SK-N-SH treated with all-trans-retinoic acid at 6 μM for 48 hours (cell line): ENCODE data around the gene SLK.

Experiments used
- ARNTL ChIP-seq: fragments of 450-650 bp; formaldehyde crosslinking; IDR thresholded peaks from 2 replicates; pipeline ENCODE4 v1.5.0; 2020; ENCODE audit warnings: low read depth, mild to moderate bottlenecking, moderate library complexity, borderline replicate concordance
- BACH2 ChIP-seq: fragments of 250-450 bp; sonication (Bioruptor Pico); IDR thresholded peaks from 2 replicates; pipeline ENCODE4 v1.9.0; 2021; ENCODE audit warnings: mild to moderate bottlenecking, borderline replicate concordance
- GLIS3 ChIP-seq: fragments of 250-450 bp; sonication (Bioruptor Pico); IDR thresholded peaks from 2 replicates; pipeline ENCODE4 v1.5.0; 2020; ENCODE audit warnings: mild to moderate bottlenecking, moderate library complexity
- OSR1 ChIP-seq: fragments of 250-450 bp; sonication (Bioruptor Pico); IDR thresholded peaks from 2 replicates; pipeline ENCODE4 v1.8.0; 2022; ENCODE audit warnings: moderate library complexity, mild to moderate bottlenecking, inconsistent platforms
- PPARA ChIP-seq: fragments of 250-450 bp; sonication (Bioruptor Pico); IDR thresholded peaks from 2 replicates; pipeline ENCODE4 v1.5.0; 2020; ENCODE audit warnings: mild to moderate bottlenecking, borderline replicate concordance
- ZC3H10 ChIP-seq: fragments of 250-450 bp; sonication (Bioruptor Pico); IDR thresholded peaks from 2 replicates; pipeline ENCODE4 v1.5.1; 2021; ENCODE audit warnings: mild to moderate bottlenecking, moderate library complexity
- ZFP3 ChIP-seq: fragments of 250-450 bp; sonication (Bioruptor Pico); IDR thresholded peaks from 2 replicates; pipeline ENCODE4 v1.5.0; 2020; ENCODE audit warnings: mild to moderate bottlenecking, moderate library complexity
- ZFP30 ChIP-seq: fragments of 450-650 bp; formaldehyde crosslinking; IDR thresholded peaks from 2 replicates; pipeline ENCODE4 v1.5.0; 2022; ENCODE audit warnings: mild to moderate bottlenecking, moderate library complexity
- ZNF8 ChIP-seq: fragments of 450-650 bp; formaldehyde crosslinking; IDR thresholded peaks from 2 replicates; pipeline ENCODE4 v1.5.0; 2020; ENCODE audit warnings: mild to moderate bottlenecking, moderate library complexity
- TF ChIP-seq, protein P1 (sequence below): fragments of 250-450 bp; sonication (Bioruptor Pico); IDR thresholded peaks from 2 replicates; pipeline ENCODE4 v1.8.0; 2021; ENCODE audit warnings: low read depth, mild to moderate bottlenecking, moderate library complexity, borderline replicate concordance
- TF ChIP-seq, protein P2 (sequence below): fragments of 250-450 bp; sonication (Bioruptor Pico); IDR thresholded peaks from 2 replicates; pipeline ENCODE4 v1.5.1; 2020; ENCODE audit warnings: low read depth, mild to moderate bottlenecking, moderate library complexity
- TF ChIP-seq, protein P3 (sequence below): fragments of 250-450 bp; sonication (Bioruptor Pico); IDR thresholded peaks from 2 replicates; pipeline ENCODE4 v1.5.0; 2020; ENCODE audit warnings: mild to moderate bottlenecking, moderate library complexity

DNA sequence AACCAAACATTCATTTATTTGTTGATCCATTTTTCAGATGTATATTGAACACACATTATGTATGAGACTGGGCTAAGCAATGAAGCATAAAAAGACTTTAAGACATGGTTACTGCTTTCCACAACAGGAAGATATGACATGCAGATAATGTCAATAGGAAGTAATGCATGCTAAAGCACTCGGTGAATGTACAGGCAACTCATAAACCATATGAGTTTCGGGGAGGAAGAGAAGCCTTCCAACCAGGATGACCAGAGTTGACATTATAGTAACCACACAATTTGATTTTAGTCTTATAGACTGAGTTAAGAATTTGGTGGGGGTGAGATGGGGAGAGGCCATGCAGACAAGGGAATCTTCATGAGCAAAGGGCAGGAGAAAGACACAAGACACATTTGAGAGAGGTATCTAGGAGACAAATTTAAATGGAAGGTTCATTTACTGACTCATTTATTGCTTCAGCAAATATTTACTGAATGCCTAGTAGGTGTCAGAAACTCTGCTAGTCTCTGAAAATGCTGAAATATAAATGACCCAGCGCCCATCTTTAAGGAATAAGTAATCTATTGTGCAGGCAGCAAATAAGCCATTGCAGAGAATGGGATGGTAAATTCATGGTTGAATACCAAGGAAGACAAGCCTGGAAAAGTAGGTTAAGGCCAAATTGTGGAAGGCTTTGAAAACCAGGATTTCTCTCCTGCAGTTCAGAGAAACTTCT is 19.0 kb upstream of the SLK start:
- TF ChIP-seq GLIS3 (CRISPR knock-in tag) = no peak
- no peak for TF ChIP-seq ZNF8
- TF ChIP-seq OSR1 (CRISPR knock-in tag) = no peak
- TF ChIP-seq, protein P1, sequence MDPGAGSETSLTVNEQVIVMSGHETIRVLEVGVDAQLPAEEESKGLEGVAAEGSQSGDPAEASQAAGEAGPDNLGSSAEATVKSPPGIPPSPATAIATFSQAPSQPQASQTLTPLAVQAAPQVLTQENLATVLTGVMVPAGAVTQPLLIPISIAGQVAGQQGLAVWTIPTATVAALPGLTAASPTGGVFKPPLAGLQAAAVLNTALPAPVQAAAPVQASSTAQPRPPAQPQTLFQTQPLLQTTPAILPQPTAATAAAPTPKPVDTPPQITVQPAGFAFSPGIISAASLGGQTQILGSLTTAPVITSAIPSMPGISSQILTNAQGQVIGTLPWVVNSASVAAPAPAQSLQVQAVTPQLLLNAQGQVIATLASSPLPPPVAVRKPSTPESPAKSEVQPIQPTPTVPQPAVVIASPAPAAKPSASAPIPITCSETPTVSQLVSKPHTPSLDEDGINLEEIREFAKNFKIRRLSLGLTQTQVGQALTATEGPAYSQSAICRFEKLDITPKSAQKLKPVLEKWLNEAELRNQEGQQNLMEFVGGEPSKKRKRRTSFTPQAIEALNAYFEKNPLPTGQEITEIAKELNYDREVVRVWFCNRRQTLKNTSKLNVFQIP = no peak
- no peak for TF ChIP-seq ZFP3
- TF ChIP-seq, protein P2, sequence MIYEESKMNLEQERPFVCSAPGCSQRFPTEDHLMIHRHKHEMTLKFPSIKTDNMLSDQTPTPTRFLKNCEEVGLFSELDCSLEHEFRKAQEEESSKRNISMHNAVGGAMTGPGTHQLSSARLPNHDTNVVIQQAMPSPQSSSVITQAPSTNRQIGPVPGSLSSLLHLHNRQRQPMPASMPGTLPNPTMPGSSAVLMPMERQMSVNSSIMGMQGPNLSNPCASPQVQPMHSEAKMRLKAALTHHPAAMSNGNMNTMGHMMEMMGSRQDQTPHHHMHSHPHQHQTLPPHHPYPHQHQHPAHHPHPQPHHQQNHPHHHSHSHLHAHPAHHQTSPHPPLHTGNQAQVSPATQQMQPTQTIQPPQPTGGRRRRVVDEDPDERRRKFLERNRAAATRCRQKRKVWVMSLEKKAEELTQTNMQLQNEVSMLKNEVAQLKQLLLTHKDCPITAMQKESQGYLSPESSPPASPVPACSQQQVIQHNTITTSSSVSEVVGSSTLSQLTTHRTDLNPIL = no peak
- TF ChIP-seq BACH2 (CRISPR knock-in tag) = no peak
- TF ChIP-seq ZFP30 (CRISPR knock-in tag) = no peak
- TF ChIP-seq PPARA = no peak
- TF ChIP-seq ARNTL (CRISPR knock-in tag) = no peak
- no peak for TF ChIP-seq ZC3H10 (CRISPR knock-in tag)
- TF ChIP-seq, protein P3, sequence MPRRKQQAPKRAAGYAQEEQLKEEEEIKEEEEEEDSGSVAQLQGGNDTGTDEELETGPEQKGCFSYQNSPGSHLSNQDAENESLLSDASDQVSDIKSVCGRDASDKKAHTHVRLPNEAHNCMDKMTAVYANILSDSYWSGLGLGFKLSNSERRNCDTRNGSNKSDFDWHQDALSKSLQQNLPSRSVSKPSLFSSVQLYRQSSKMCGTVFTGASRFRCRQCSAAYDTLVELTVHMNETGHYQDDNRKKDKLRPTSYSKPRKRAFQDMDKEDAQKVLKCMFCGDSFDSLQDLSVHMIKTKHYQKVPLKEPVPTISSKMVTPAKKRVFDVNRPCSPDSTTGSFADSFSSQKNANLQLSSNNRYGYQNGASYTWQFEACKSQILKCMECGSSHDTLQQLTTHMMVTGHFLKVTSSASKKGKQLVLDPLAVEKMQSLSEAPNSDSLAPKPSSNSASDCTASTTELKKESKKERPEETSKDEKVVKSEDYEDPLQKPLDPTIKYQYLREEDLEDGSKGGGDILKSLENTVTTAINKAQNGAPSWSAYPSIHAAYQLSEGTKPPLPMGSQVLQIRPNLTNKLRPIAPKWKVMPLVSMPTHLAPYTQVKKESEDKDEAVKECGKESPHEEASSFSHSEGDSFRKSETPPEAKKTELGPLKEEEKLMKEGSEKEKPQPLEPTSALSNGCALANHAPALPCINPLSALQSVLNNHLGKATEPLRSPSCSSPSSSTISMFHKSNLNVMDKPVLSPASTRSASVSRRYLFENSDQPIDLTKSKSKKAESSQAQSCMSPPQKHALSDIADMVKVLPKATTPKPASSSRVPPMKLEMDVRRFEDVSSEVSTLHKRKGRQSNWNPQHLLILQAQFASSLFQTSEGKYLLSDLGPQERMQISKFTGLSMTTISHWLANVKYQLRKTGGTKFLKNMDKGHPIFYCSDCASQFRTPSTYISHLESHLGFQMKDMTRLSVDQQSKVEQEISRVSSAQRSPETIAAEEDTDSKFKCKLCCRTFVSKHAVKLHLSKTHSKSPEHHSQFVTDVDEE (CRISPR knock-in tag) = no peak
